Measurements from ENCODE around the gene B3GALT5. TPM values are rescaled to one million over a fixed set of nuclear protein-coding genes. Genes with fewer than 3 reads are reported as not detected.

B3GALT5 gene
- total and polyA plus RNA-seq, 8 donors = 0.12 to 8.3 (median 2.7) TPM; not detected in 1

DNA sequence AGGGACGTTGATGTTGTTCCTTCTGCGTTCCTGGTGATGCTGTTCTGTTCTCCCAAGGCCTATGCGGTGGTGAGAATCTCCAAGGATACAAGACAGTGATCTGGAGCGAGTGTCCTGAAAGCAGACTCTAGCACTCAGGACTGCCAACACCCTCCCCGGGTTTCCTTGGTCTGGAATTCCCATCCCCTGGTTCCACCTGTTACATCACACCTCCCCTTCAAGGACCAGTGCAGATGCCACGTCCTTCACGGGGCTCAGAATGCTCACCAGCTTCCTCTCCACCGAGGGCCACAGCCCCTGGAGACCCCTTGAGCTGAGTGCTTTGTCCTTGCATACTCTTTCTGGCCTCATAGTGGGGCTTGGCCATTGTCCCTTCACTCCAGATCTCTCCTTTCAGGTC lies 43.5 kb downstream of the B3GALT5 start:
- intact Hi-C loops (cut with DNase I; ENCODE audit: low total_unique reads) = no loop called here
- TF ChIP-seq POLR2AphosphoS5 (IDR thresholded peaks at IDR 0.05) (no peak), POLR2A (IDR thresholded peaks at IDR 0.05) (no peak), EP300 (IDR thresholded peaks at IDR 0.05) (no peak)
- TF ChIP-seq, protein P1, sequence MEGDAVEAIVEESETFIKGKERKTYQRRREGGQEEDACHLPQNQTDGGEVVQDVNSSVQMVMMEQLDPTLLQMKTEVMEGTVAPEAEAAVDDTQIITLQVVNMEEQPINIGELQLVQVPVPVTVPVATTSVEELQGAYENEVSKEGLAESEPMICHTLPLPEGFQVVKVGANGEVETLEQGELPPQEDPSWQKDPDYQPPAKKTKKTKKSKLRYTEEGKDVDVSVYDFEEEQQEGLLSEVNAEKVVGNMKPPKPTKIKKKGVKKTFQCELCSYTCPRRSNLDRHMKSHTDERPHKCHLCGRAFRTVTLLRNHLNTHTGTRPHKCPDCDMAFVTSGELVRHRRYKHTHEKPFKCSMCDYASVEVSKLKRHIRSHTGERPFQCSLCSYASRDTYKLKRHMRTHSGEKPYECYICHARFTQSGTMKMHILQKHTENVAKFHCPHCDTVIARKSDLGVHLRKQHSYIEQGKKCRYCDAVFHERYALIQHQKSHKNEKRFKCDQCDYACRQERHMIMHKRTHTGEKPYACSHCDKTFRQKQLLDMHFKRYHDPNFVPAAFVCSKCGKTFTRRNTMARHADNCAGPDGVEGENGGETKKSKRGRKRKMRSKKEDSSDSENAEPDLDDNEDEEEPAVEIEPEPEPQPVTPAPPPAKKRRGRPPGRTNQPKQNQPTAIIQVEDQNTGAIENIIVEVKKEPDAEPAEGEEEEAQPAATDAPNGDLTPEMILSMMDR (IDR thresholded peaks at IDR 0.05) = no peak
- Histone ChIP-seq H3K4me1 (peaks cover 0 to 18% (median 12%) of the 10 kb centered on the region in 4 donors), H3K9me3 (peaks cover 0 to 16% (median 11%) of the 10 kb centered on the region in 4 donors), H3K27me3 (no peaks in the 10 kb centered on the region), H3K36me3 (no peaks in the 10 kb centered on the region), H3K4me3 (no peak overlapping the region), H3K27ac (peak overlapping the region in 1 of 5 donors; percentile 59)
- DNase-seq = no peak
- WGBS, 5 donors = 73 to 94% (median 87%) methylated on average over 6 to 8 of the region's 8 CpGs

DNA sequence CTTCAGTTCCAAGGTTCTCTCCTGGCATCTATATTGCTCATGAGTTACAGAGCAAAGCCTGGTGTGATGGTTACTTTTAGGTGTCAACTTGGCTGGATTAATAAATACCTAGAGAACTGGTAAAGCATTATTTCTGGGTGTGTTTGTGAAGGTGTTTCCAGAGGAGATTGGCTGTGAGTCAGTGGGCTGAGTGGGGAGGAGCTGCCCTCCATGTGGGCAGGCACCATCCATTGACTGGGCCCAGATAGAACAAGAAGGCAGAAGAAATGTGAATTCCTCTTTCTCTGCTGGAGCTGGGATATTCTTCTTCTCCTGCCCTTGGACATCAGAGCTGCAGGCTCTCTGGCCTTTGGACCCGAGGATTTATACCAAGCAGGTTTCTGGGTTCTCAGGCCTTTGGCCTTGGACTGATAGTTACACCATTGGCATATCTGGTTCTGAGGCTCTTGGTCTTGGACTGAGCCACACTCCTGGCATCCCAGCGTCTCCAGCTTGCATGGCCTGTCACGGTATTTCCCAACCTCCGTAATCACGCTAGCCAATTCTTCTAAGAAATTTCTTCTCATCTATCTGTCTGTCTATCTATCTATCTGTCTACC lies 44.5 kb downstream of the B3GALT5 start:
- DNase-seq = no peak
- no peaks in the 10 kb centered on the region for H3K27me3 ChIP-seq
- WGBS, 5 donors = 91 to 97% (median 95%) methylated on average over 5 of the region's 5 CpGs
- H3K27ac ChIP-seq = peak overlapping the region in 2 of 5 donors; percentile 11 to 67
- intact Hi-C loops (cut with DNase I; ENCODE audit: low total_unique reads) = no loop called here
- TF ChIP-seq POLR2A (IDR thresholded peaks at IDR 0.05) = no peak
- peaks cover 0 to 15% (median 10%) of the 10 kb centered on the region in 4 donors for H3K9me3 ChIP-seq
- no peak overlapping the region for H3K4me3 ChIP-seq
- H3K4me1 ChIP-seq = peaks cover 0 to 18% (median 12%) of the 10 kb centered on the region in 4 donors
- H3K36me3 ChIP-seq = no peaks in the 10 kb centered on the region

DNA sequence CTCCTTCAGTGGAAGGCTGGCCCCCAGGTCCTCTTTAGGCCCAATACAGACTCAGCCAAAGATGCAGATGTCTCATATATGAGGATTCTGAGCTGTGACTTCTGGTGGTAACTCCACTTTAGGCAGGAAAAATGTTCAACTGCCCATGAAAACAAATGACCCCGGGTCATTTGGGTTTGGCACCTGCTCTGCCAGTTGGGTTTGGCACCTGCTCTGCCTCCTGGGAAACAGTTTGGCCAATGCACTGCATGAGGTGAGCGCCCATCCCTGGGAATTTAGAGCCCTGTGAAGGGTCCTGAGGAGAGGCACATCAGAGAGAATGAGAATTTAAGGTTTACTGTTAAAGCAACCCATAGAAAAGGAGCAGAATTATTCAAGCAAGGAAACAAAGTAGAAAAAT lies 45.3 kb downstream of the B3GALT5 start:
- H3K4me3 ChIP-seq = no peak overlapping the region
- TF ChIP-seq, protein P1 (IDR thresholded peaks at IDR 0.05) = no peak
- TF ChIP-seq EP300 (IDR thresholded peaks at IDR 0.05) (no peak), POLR2A (IDR thresholded peaks at IDR 0.05) (no peak), POLR2AphosphoS5 (IDR thresholded peaks at IDR 0.05) (no peak)
- peaks cover 0 to 12% (median 6%) of the 10 kb centered on the region in 4 donors for H3K9me3 ChIP-seq
- H3K36me3 ChIP-seq = no peaks in the 10 kb centered on the region
- no peaks in the 10 kb centered on the region for H3K27me3 ChIP-seq
- intact Hi-C loops (cut with DNase I; ENCODE audit: low total_unique reads) = no loop called here
- no peak overlapping the region for H3K27ac ChIP-seq
- WGBS, 5 donors = 49 to 60% (median 59%) methylated on average over 2 of the region's 2 CpGs
- peaks cover 0 to 18% (median 12%) of the 10 kb centered on the region in 4 donors for H3K4me1 ChIP-seq
- DNase-seq = no peak

DNA sequence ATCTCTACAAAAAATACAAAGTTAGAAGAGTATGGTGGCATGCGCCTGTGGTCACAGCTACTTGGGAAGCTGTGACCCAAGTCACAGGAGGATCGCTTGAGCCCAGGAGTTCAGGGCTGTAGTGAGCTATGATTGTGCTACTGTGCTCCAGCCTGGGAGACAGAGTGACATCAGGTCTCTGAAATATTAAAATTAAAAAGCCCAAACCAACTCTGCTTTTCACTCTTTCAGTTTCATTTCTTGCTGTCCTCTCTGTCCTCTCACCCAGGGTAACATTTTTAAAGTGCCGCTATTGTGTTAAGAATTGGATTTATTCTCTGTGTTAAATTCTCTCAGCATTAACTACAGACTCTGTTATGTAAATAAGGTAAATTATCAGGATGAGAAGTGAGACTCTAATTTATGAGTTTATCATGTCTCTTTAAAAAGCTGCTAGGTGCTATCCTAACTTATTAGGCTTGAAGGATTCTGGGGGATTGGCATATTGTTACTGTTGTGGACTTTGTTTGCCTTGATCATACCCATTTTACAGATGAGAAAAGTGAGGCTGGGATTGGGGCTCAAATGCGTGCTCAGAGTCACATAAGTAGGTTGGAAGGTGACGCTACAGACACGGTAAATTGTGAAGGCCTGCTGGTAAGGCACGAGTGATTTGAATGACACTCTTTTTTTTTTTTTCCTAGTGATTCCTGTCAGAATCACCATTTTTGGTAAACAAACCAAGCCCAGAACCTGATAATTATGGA lies 46.5 kb downstream of the B3GALT5 start:
- WGBS, 5 donors = 81 to 93% (median 87%) methylated on average over 7 of the region's 7 CpGs
- intact Hi-C loops (cut with DNase I; ENCODE audit: low total_unique reads) = no loop called here
- H3K27ac ChIP-seq = peak overlapping the region in 1 of 5 donors; percentile 72
- peaks cover 0 to 18% (median 12%) of the 10 kb centered on the region in 4 donors for H3K4me1 ChIP-seq
- H3K27me3 ChIP-seq = no peaks in the 10 kb centered on the region
- H3K36me3 ChIP-seq = no peaks in the 10 kb centered on the region
- TF ChIP-seq POLR2A (IDR thresholded peaks at IDR 0.05) (no peak), EP300 (IDR thresholded peaks at IDR 0.05) (no peak), POLR2AphosphoS5 (IDR thresholded peaks at IDR 0.05) (no peak)
- TF ChIP-seq, protein P1 (IDR thresholded peaks at IDR 0.05) = no peak
- H3K4me3 ChIP-seq = no peak overlapping the region
- DNase-seq = no peak
- H3K9me3 ChIP-seq = peaks cover 0 to under 1% (median 0%) of the 10 kb centered on the region in 4 donors
